D721Med (cell line): ENCODE measurements around the gene VSIG10.
A peak's percentile ranks its signal among the peaks of the same experiment; 100 is the strongest.

Source experiments
- DNase-seq: peaks from one replicate; pipeline ENCODE4 v3.0.0; 2011; ENCODE audit warnings: low spot score; ENCODE audit not compliant: insufficient read length
- FAIRE-seq: peaks from 2 replicates; lab custom pipeline; 2011; peaks lifted over from hg19 to GRCh38; lab: Jason Lieb, UNC
- CTCF ChIP-seq: IDR thresholded peaks from 2 replicates; pipeline ENCODE4 v1.5.1; 2012; ENCODE audit warnings: mild to moderate bottlenecking, control low read depth; ENCODE audit not compliant: insufficient read depth; ENCODE audit errors: missing control alignments

The VSIG10 gene

GRCh38 chr12:118038137-118038536 lies 65.7 kb downstream of the VSIG10 start:
- DNase-seq (no peak), FAIRE-seq (no peak)

GRCh38 chr12:118036672-118037411 lies 67.0 kb downstream of the VSIG10 start:
- DNase-seq (no peak), FAIRE-seq (no peak)
- TF ChIP-seq CTCF, result no peak

More at GRCh38 chr12:118038137-118038536, 65.7 kb downstream of the VSIG10 start:
- TF ChIP-seq CTCF, result no peak

GRCh38 chr12:118035190-118036041 lies 68.4 kb downstream of the VSIG10 start:
- no peak for TF ChIP-seq CTCF
- FAIRE-seq (no peak), DNase-seq (no peak)

GRCh38 chr12:118034429-118035189 lies 69.2 kb downstream of the VSIG10 start:
- FAIRE-seq (no peak), DNase-seq (no peak)
- peak; percentile 61 for TF ChIP-seq CTCF

- no peak for DNase-seq
- FAIRE-seq, result no peak
- no peak for TF ChIP-seq CTCF
These were observed 69.9 kb downstream of the VSIG10 start for GRCh38 chr12:118033902-118034301.

GRCh38 chr12:118033323-118033722 lies 70.5 kb downstream of the VSIG10 start:
- no peak for DNase-seq
- no peak for FAIRE-seq
- no peak for TF ChIP-seq CTCF
